ENCODE results near the gene CRABP1. TPM values are rescaled to one million over a fixed set of nuclear protein-coding genes. Genes with fewer than 3 reads are reported as not detected.

The CRABP1 gene
- total RNA-seq (2013; cell fraction: nucleolus; rRNA removed) = not detected in 2 replicates
- not detected in 2 replicates for total RNA-seq (2014; rRNA removed)
- total RNA-seq (2014; rRNA removed; fragmentation: Illumina TruSeq; extraction: Trizol) = not detected in 2 replicates
- total RNA-seq (2021) = 0.37 and 0.41 TPM in 2 replicates
- polyA plus RNA-seq (2011; ENCODE audit: low read depth) = not detected
- polyA plus RNA-seq (2011; rRNA removed) = not detected in 2 replicates
- not detected in 2 replicates for polyA plus RNA-seq (2011; cell fraction: cytosol; rRNA removed)
- not detected in 2 replicates for polyA plus RNA-seq (2011; cell fraction: nucleus; rRNA removed)
- 0.48 TPM in 1 of 2 replicates, not detected in the other for polyA plus RNA-seq (2012)
- not detected in 2 replicates for polyA plus RNA-seq (2014; fragmentation: Illumina TruSeq; extraction: Trizol)
- polyA plus RNA-seq (2014; fragmentation: Nextera tagmentation; extraction: Ambion mirVana) = not detected
- not detected in 2 replicates for polyA plus RNA-seq (2014; rRNA removed)
- polyA plus RNA-seq (2016; fragmentation: Nextera tagmentation; extraction: Ambion mirVana) = under 1 TPM in 1 of 2 experiments, not detected in 1; 0.21 TPM
- not detected in 2 replicates for polyA minus RNA-seq (2011; rRNA and poly(A)+ RNA removed)
- not detected in 2 replicates for polyA minus RNA-seq (2011; cell fraction: cytosol; rRNA and poly(A)+ RNA removed)
- not detected in 2 replicates for polyA minus RNA-seq (2011; cell fraction: nucleus; rRNA and poly(A)+ RNA removed)
- not detected for Bru-seq, nascent RNA
- not detected for BruChase-seq, experiment 1, labeled RNA remaining after a 6-hour chase
- BruChase-seq, experiment 2, labeled RNA remaining after a 2-hour chase = percentile 23 among the genes with signal in this experiment
- long read RNA-seq, experiment 1 = 0 reads
- long read RNA-seq, experiment 2 = 0 reads

DNA sequence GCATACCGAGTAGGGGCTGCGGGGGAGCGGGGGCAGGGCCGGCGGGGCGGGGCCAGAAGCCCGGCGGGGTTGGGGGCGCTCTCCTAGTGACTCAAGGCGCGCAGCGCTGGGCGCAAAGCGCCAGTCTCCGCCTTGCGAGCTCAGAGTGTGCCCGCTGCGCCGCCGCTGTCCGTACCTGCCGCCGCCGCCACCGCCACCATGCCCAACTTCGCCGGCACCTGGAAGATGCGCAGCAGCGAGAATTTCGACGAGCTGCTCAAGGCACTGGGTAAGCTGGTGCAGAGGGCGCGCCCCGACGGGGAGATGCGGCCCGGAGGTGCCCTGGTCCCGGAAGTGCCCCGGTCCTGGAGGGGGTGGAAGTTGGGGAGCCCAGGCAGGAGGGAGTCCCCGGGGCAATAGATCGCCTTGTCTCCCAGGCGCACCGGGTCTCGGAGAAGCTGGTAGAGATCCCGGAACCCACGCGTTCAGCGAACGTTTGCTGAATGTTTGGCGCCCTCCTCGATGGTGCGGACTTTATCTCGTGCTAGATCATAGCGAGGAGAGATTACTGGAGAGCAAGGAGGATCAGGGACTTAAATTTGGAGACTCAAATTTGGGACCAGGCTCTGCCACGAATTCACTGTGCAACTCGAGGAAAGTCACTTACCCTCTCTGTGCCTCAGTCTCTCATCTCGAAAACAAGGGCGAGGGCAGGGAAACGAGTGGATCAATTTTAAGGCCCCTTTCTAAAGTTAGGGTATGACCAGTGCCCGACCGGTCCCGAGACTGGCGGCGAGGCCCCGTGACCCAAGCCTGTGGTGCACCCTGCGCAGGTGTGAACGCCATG, at the start of gene CRABP1:
CRABP1 (plus strand) TSS at position 123 of the 826 bp plus-strand sequence; CDS start at position 199, 76 bp downstream.
- in situ Hi-C loops (cut with MboI) = no loop called here

DNA sequence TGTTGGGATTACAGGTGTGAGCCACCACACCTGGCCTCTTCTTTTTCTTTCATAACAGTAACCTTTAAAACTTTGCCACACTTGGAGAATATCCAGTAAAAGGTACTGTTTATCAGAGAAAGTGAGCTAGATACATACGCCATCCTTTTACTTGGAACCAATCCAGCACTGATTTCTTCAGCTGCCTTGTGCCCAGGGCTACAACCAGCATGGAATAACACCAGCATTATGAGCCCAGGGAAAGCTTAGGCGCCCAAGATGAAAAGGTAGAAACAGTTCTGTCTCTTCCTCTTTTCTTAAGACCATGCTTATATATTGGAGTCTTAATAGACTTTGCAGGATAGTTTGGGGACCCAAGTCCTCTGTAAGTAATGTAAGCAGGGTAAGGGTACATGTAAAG, 49.1 kb upstream of the CRABP1 start:
- in situ Hi-C loops (cut with MboI) (no loop called here), intact Hi-C loops (cut with micrococcal nuclease; ENCODE audit: unreplicated experiment) (no loop called here)
- no peak overlapping the region for H3K4me2 ChIP-seq (ENCODE audit: control insufficient read depth, insufficient read depth)
- no peaks in the 10 kb centered on the region for H3K79me2 ChIP-seq (ENCODE audit: control insufficient read depth, insufficient read depth, low read length)
- DNase-seq (ENCODE audit: low read depth, low spot score) (no peak), ATAC-seq (no peak), FAIRE-seq (no peak)
- WGBS (ENCODE audit: insufficient coverage, insufficient replicate concordance, low lambda C conversion rate, missing lambda C conversion rate) = 98% methylated on average over 2 of the region's 2 CpGs
- no TSS peak for BruUV-seq (replicated peaks)
- no peak overlapping the region for H3K4me3 ChIP-seq
- no peaks in the 10 kb centered on the region for H3K27me3 ChIP-seq (replicated peaks in 1 of 2; ENCODE audit: control insufficient read depth in 2 of 2, insufficient read depth in 2 of 2, low read length in 1 of 2)
- RAD21 ChIA-PET (ENCODE audit: unreplicated experiment) = no interaction called here
- H3K9me3 ChIP-seq (replicated peaks; ENCODE audit: control insufficient read depth, insufficient read depth, low read length) = no peaks in the 10 kb centered on the region
- SMC1A ChIA-PET (ENCODE audit: uncharacterized antibody, unreplicated experiment) = interaction anchor here (0.6 kb wide), 1 partner anchor 86 kb away, joined by 3 read pairs; no protein-coding TSS in a partner anchor
- POLR2A ChIA-PET = interaction anchor here (0.6 kb wide), 1 partner anchor 1624 kb away, joined by 5 read pairs; no protein-coding TSS in a partner anchor
- H3K36me3 ChIP-seq (ENCODE audit: control insufficient read depth in 2 of 2, insufficient read depth in 2 of 2, low read length in 1 of 2) = peaks cover 6 to 14% of the 10 kb centered on the region in 2 experiments
- no peak overlapping the region for H3K9ac ChIP-seq (ENCODE audit: control insufficient read depth, insufficient read depth, low read length)
- no peak overlapping the region for H2AFZ ChIP-seq (ENCODE audit: control insufficient read depth, low read depth, low read length)
- H3K27ac ChIP-seq (ENCODE audit: control insufficient read depth, insufficient read depth) = no peak overlapping the region
- CTCF ChIA-PET = interaction anchor here (0.9 to 1.4 kb wide), 2 partner anchors 9 to 382 kb away, joined by 3 read pairs; no protein-coding TSS in a partner anchor
- no peaks in the 10 kb centered on the region for H3K4me1 ChIP-seq (ENCODE audit: control insufficient read depth, insufficient read depth, low read length)
- no peaks in the 10 kb centered on the region for H4K20me1 ChIP-seq (ENCODE audit: control insufficient read depth, insufficient read depth)
- TF ChIP-seq BACH1 (IDR thresholded peaks at IDR 0.05; ENCODE audit: borderline replicate concordance) (no peak), PAX8 (IDR thresholded peaks at IDR 0.05) (no peak), MYC (IDR thresholded peaks at IDR 0.05; ENCODE audit: insufficient read depth, insufficient read length, insufficient replicate concordance, low read length, severe bottlenecking) (no peak), IKZF2 (IDR thresholded peaks at IDR 0.05) (no peak), NBN (IDR thresholded peaks at IDR 0.05) (no peak), SMAD5 (IDR thresholded peaks at IDR 0.05; ENCODE audit: low read depth) (no peak), YBX1 (IDR thresholded peaks at IDR 0.05) (no peak)
- TF ChIP-seq, protein P1, sequence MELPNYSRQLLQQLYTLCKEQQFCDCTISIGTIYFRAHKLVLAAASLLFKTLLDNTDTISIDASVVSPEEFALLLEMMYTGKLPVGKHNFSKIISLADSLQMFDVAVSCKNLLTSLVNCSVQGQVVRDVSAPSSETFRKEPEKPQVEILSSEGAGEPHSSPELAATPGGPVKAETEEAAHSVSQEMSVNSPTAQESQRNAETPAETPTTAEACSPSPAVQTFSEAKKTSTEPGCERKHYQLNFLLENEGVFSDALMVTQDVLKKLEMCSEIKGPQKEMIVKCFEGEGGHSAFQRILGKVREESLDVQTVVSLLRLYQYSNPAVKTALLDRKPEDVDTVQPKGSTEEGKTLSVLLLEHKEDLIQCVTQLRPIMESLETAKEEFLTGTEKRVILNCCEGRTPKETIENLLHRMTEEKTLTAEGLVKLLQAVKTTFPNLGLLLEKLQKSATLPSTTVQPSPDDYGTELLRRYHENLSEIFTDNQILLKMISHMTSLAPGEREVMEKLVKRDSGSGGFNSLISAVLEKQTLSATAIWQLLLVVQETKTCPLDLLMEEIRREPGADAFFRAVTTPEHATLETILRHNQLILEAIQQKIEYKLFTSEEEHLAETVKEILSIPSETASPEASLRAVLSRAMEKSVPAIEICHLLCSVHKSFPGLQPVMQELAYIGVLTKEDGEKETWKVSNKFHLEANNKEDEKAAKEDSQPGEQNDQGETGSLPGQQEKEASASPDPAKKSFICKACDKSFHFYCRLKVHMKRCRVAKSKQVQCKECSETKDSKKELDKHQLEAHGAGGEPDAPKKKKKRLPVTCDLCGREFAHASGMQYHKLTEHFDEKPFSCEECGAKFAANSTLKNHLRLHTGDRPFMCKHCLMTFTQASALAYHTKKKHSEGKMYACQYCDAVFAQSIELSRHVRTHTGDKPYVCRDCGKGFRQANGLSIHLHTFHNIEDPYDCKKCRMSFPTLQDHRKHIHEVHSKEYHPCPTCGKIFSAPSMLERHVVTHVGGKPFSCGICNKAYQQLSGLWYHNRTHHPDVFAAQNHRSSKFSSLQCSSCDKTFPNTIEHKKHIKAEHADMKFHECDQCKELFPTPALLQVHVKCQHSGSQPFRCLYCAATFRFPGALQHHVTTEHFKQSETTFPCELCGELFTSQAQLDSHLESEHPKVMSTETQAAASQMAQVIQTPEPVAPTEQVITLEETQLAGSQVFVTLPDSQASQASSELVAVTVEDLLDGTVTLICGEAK (IDR thresholded peaks at IDR 0.05; ENCODE audit: borderline replicate concordance) = no peak

More for the DNA sequence above, at the start of gene CRABP1:
- no peak within 1 kb of the TSS for H3K4me3 ChIP-seq
- ChIA-PET SMC1A (ENCODE audit: uncharacterized antibody, unreplicated experiment) (no interaction called here), CTCF (no interaction called here), RAD21 (ENCODE audit: unreplicated experiment) (no interaction called here), POLR2A (no interaction called here)
- peaks cover 11 to 16% of the 10 kb centered on the region in 2 experiments for H3K27me3 ChIP-seq (replicated peaks in 1 of 2; ENCODE audit: control insufficient read depth in 2 of 2, insufficient read depth in 2 of 2, low read length in 1 of 2)
- no peak within 1 kb of the TSS for H3K27ac ChIP-seq (ENCODE audit: control insufficient read depth, insufficient read depth)
- FAIRE-seq (no peak), DNase-seq (ENCODE audit: low read depth, low spot score) (no peak), ATAC-seq (no peak)
- no peaks in the 10 kb centered on the region for H3K9me3 ChIP-seq (replicated peaks; ENCODE audit: control insufficient read depth, insufficient read depth, low read length)
- no peaks in the 10 kb centered on the region for H4K20me1 ChIP-seq (ENCODE audit: control insufficient read depth, insufficient read depth)
- WGBS (ENCODE audit: insufficient coverage, insufficient replicate concordance, low lambda C conversion rate, missing lambda C conversion rate) = 25% methylated on average over 67 of the region's 67 CpGs
- H3K9ac ChIP-seq (ENCODE audit: control insufficient read depth, insufficient read depth, low read length) = no peak within 1 kb of the TSS
- no peaks in the 10 kb centered on the region for H3K36me3 ChIP-seq (ENCODE audit: control insufficient read depth in 2 of 2, insufficient read depth in 2 of 2, low read length in 1 of 2)
- intact Hi-C loops (cut with micrococcal nuclease; ENCODE audit: unreplicated experiment) = no loop called here
- no peak within 1 kb of the TSS for H3K4me2 ChIP-seq (ENCODE audit: control insufficient read depth, insufficient read depth)
- no peaks in the 10 kb centered on the region for H3K79me2 ChIP-seq (ENCODE audit: control insufficient read depth, insufficient read depth, low read length)
- TF ChIP-seq KLF5 (IDR thresholded peaks at IDR 0.05; ENCODE audit: partially characterized antibody) (no peak), HDAC6 (IDR thresholded peaks at IDR 0.05; ENCODE audit: unreplicated experiment) (no peak), WRNIP1 (IDR thresholded peaks at IDR 0.05; ENCODE audit: borderline replicate concordance, low read depth, low read length) (no peak)
- no peak within 1 kb of the TSS for H2AFZ ChIP-seq (ENCODE audit: control insufficient read depth, low read depth, low read length)
- no TSS peak for BruUV-seq (replicated peaks)
- H3K4me1 ChIP-seq (ENCODE audit: control insufficient read depth, insufficient read depth, low read length) = no peaks in the 10 kb centered on the region

Measured in GM12878 (cell line).